Body of pancreas (tissue), 4 donors: ENCODE measurements around the gene ICE2. TPM values are rescaled to one million over a fixed set of nuclear protein-coding genes. Genes with fewer than 3 reads are reported as not detected.

Source experiments
- ATAC-seq: fragments of 150-250 bp; one replicate; pipeline ENCODE4 v1.9.1; 2016
- DNase-seq, 4 donors: peaks; one replicate each; pipeline ENCODE4 v3.0.0-alpha.2; 2019
- H3K27ac ChIP-seq, 4 donors: fragments of 200-600 bp; sonication (generic); 1 replicate in 3 of 4; 2 replicates in 1 of 4; pipeline versions ENCODE4 v1.5.1 to v1.6.1; 2016 to 2019; ENCODE audit warnings: mild to moderate bottlenecking in 1 of 4, mixed read lengths in 1 of 4, moderate library complexity in 1 of 4
- H3K27me3 ChIP-seq, 2 donors: fragments of 200-600 bp; sonication (generic); one replicate each; pipeline ENCODE4 v1.6.0; 2016; ENCODE audit warnings: mild to moderate bottlenecking in 1 of 2
- H3K36me3 ChIP-seq, 2 donors: fragments of 200-600 bp; sonication (generic); replicated peaks in 1 of 2; 2 replicates each; pipeline ENCODE4 v1.5.1; 2016; ENCODE audit warnings: low read depth in 2 of 2; ENCODE audit not compliant: insufficient read depth in 1 of 2
- H3K4me1 ChIP-seq: fragments of 200-600 bp; sonication (generic); one replicate; pipeline ENCODE4 v1.6.0; 2016
- H3K4me3 ChIP-seq, 2 donors: fragments of 200-600 bp; sonication (generic); 1 replicate in 1 of 2; 2 replicates in 1 of 2; pipeline ENCODE4 v1.5.1; 2016 to 2019
- H3K9me3 ChIP-seq, 3 donors: fragments of 200-600 bp; sonication (generic); 1 replicate in 2 of 3; 2 replicates in 1 of 3; pipeline ENCODE4 v1.5.1; 2016
- CTCF ChIP-seq, 7 experiments: fragments of 450-650 bp in 4 of 7; fragments of 200-600 bp in 3 of 7; sonication (generic) in 3 of 7; IDR thresholded peaks; one replicate each; pipeline ENCODE4 v1.5.1; 2016 to 2019; ENCODE audit warnings: antibody characterized with exemption in 7 of 7
- POLR2A ChIP-seq, 3 donors: fragments of 450-650 bp; IDR thresholded peaks; one replicate each; pipeline ENCODE4 v1.6.1; 2016; ENCODE audit warnings: antibody characterized with exemption in 3 of 3, mild to moderate bottlenecking in 2 of 3
- WGBS, 2 donors: methylation state at CpG; one replicate each; pipeline ENCODE4 v1.1.5; 2017; 5-methylcytosine and 5-hydroxymethylcytosine counted together
- intact Hi-C: fragments of 100-400 bp; cut with DNase I; formaldehyde crosslinking; loops from one replicate; pipeline ENCODE4 v1.15.1; 2023
- total RNA-seq, 2 donors: library from RNA; depleted of rRNA; stranded (reverse); fragments of >200 nt; gene quantifications; one replicate each; pipeline ENCODE4 v1.1.0, GENCODE V29; 2016

Gene ICE2
- total RNA-seq, 2 donors from 2014 or later: 20.1 to 24.4 TPM

GRCh38 chr15:60454824-60455223 lies 24.1 kb downstream of the ICE2 start:
- Histone ChIP-seq H3K4me3 (no peak overlapping the region), H3K36me3 (no peaks in the 10 kb centered on the region), H3K27me3 (no peaks in the 10 kb centered on the region), H3K9me3 (no peaks in the 10 kb centered on the region), H3K27ac (no peak overlapping the region), H3K4me1 (no peaks in the 10 kb centered on the region)
- intact Hi-C loops: no loop called here
- ATAC-seq (no peak), DNase-seq (no peak)
- TF ChIP-seq POLR2A (IDR thresholded peaks at IDR 0.05): no peak
- no peak for TF ChIP-seq CTCF (IDR thresholded peaks at IDR 0.05)
- 47 to 53% methylated on average over 2 of the region's 2 CpGs for WGBS, 2 donors

- DNase-seq: no peak
- WGBS, 2 donors: 39 to 40% methylated on average over 5 of the region's 5 CpGs
- Histone ChIP-seq H3K36me3 (peaks cover 0 to 3% of the 10 kb centered on the region in 2 donors), H3K9me3 (no peaks in the 10 kb centered on the region), H3K4me3 (no peak overlapping the region), H3K27me3 (no peaks in the 10 kb centered on the region), H3K27ac (no peak overlapping the region), H3K4me1 (no peaks in the 10 kb centered on the region)
- intact Hi-C loops: no loop called here
- ATAC-seq: no peak
- no peak for TF ChIP-seq CTCF (IDR thresholded peaks at IDR 0.05)
- no peak for TF ChIP-seq POLR2A (IDR thresholded peaks at IDR 0.05)
Observed at GRCh38 chr15:60448668-60449360, 30.1 kb downstream of the ICE2 start.

GRCh38 chr15:60444289-60444912 lies 34.5 kb downstream of the ICE2 start:
- Histone ChIP-seq H3K27ac (no peak overlapping the region), H3K4me1 (no peaks in the 10 kb centered on the region), H3K9me3 (no peaks in the 10 kb centered on the region), H3K27me3 (no peaks in the 10 kb centered on the region), H3K4me3 (no peak overlapping the region), H3K36me3 (peaks cover 0 to 3% of the 10 kb centered on the region in 2 donors)
- ATAC-seq (no peak), DNase-seq (no peak)
- WGBS, 2 donors: 86 to 90% methylated on average over 6 of the region's 6 CpGs
- intact Hi-C loops: no loop called here
- TF ChIP-seq CTCF (IDR thresholded peaks at IDR 0.05) (peak in 6 of 7 experiments; percentile 12 to 53 (median 46)), POLR2A (IDR thresholded peaks at IDR 0.05) (no peak)

GRCh38 chr15:60442763-60443162 lies 36.2 kb downstream of the ICE2 start:
- H3K4me3 ChIP-seq: no peak overlapping the region
- intact Hi-C loops: no loop called here
- no peaks in the 10 kb centered on the region for H3K36me3 ChIP-seq
- H3K4me1 ChIP-seq: no peaks in the 10 kb centered on the region
- no peak for ATAC-seq
- no peak for DNase-seq
- no peaks in the 10 kb centered on the region for H3K27me3 ChIP-seq
- no peaks in the 10 kb centered on the region for H3K9me3 ChIP-seq
- TF ChIP-seq CTCF (IDR thresholded peaks at IDR 0.05): no peak
- TF ChIP-seq POLR2A (IDR thresholded peaks at IDR 0.05): no peak
- no peak overlapping the region for H3K27ac ChIP-seq
- WGBS, 2 donors: 83 to 87% methylated on average over 3 of the region's 3 CpGs
